ENCODE measurements around the gene SEMA5B.

DNA sequence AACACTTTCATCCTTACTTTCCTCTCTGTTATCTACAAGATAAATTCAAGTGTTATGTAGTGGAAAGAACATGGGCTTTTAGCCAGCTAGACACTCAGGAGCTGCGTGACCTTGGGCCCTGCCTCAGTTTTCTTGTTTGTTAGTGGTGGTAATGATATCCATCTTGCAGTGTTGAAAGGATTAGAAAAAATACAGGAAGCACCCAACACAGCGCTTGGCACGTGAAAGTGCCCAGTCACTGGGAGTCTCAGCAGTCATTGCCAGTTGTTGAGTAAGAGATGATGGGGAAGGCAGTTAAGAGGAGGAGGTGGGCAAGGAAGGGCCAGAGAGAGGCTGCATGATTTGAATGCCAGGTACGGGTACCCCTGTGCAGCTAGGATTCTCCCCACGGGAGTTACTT lies 44.6 kb upstream of the SEMA5B start:
- TF ChIP-seq, protein P1, sequence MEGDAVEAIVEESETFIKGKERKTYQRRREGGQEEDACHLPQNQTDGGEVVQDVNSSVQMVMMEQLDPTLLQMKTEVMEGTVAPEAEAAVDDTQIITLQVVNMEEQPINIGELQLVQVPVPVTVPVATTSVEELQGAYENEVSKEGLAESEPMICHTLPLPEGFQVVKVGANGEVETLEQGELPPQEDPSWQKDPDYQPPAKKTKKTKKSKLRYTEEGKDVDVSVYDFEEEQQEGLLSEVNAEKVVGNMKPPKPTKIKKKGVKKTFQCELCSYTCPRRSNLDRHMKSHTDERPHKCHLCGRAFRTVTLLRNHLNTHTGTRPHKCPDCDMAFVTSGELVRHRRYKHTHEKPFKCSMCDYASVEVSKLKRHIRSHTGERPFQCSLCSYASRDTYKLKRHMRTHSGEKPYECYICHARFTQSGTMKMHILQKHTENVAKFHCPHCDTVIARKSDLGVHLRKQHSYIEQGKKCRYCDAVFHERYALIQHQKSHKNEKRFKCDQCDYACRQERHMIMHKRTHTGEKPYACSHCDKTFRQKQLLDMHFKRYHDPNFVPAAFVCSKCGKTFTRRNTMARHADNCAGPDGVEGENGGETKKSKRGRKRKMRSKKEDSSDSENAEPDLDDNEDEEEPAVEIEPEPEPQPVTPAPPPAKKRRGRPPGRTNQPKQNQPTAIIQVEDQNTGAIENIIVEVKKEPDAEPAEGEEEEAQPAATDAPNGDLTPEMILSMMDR (conservative IDR thresholded peaks at IDR 0.05), result no peak
- TF ChIP-seq EZH2 (IDR thresholded peaks at IDR 0.05; ENCODE audit: low read depth), result no peak

Measured in PC-9 (cell line).